Measurements from ENCODE around the gene ADH4.

Gene ADH4

GRCh38 chr4:99156992-99157391 is 12.9 kb upstream of the ADH4 start:
- Histone ChIP-seq H3K9me2 (replicated peaks; ENCODE audit: insufficient read depth, low read length) (no peaks in the 10 kb centered on the region), H3K27ac (ENCODE audit: low read depth, low read length) (no peak overlapping the region), H3K9ac (ENCODE audit: low read length) (no peak overlapping the region), H3K4me2 (ENCODE audit: low read depth, low read length, poor library complexity, severe bottlenecking) (no peak overlapping the region), H3K4me3 (ENCODE audit: insufficient read depth, low read length, poor library complexity, severe bottlenecking) (no peak overlapping the region), H3K79me2 (ENCODE audit: insufficient read depth, low read length) (no peaks in the 10 kb centered on the region), H4K20me1 (ENCODE audit: low read depth, low read length) (no peaks in the 10 kb centered on the region), H3K36me3 (ENCODE audit: low read length) (no peaks in the 10 kb centered on the region), H3K27me3 (ENCODE audit: low read length) (no peaks in the 10 kb centered on the region), H3F3A (ENCODE audit: insufficient read depth) (no peaks in the 10 kb centered on the region), H2AFZ (ENCODE audit: low read depth, low read length, severe bottlenecking) (no peak overlapping the region), H3K9me3 (ENCODE audit: insufficient read depth, low read length) (no peaks in the 10 kb centered on the region)
- TF ChIP-seq CTCF (IDR thresholded peaks at IDR 0.05; ENCODE audit: insufficient read depth, low read length, poor library complexity, severe bottlenecking) (no peak), EZH2phosphoT487 (conservative IDR thresholded peaks at IDR 0.05; ENCODE audit: low read length) (no peak)

- no peak overlapping the region for H2AFZ ChIP-seq (ENCODE audit: low read depth, low read length, severe bottlenecking)
- no peaks in the 10 kb centered on the region for H3F3A ChIP-seq (ENCODE audit: insufficient read depth)
- H3K36me3 ChIP-seq (ENCODE audit: low read length): no peaks in the 10 kb centered on the region
- H3K27me3 ChIP-seq (ENCODE audit: low read length): no peaks in the 10 kb centered on the region
- H3K79me2 ChIP-seq (ENCODE audit: insufficient read depth, low read length): no peaks in the 10 kb centered on the region
- H4K20me1 ChIP-seq (ENCODE audit: low read depth, low read length): no peaks in the 10 kb centered on the region
- H3K9me2 ChIP-seq (replicated peaks; ENCODE audit: insufficient read depth, low read length): no peaks in the 10 kb centered on the region
- H3K4me2 ChIP-seq (ENCODE audit: low read depth, low read length, poor library complexity, severe bottlenecking): no peak overlapping the region
- no peak overlapping the region for H3K4me3 ChIP-seq (ENCODE audit: insufficient read depth, low read length, poor library complexity, severe bottlenecking)
- H3K9me3 ChIP-seq (ENCODE audit: insufficient read depth, low read length): no peaks in the 10 kb centered on the region
- no peak overlapping the region for H3K9ac ChIP-seq (ENCODE audit: low read length)
- TF ChIP-seq EZH2phosphoT487 (conservative IDR thresholded peaks at IDR 0.05; ENCODE audit: low read length) (no peak), CTCF (IDR thresholded peaks at IDR 0.05; ENCODE audit: insufficient read depth, low read length, poor library complexity, severe bottlenecking) (no peak)
- H3K27ac ChIP-seq (ENCODE audit: low read depth, low read length): no peak overlapping the region
Measured at GRCh38 chr4:99154658-99155342, 10.7 kb upstream of the ADH4 start.

- no peak overlapping the region for H2AFZ ChIP-seq (ENCODE audit: low read depth, low read length, severe bottlenecking)
- H3K4me2 ChIP-seq (ENCODE audit: low read depth, low read length, poor library complexity, severe bottlenecking): no peak overlapping the region
Measured at GRCh38 chr4:99151995-99152394, 7.9 kb upstream of the ADH4 start.

More at GRCh38 chr4:99151995-99152394, 7.9 kb upstream of the ADH4 start:
- Histone ChIP-seq H3K79me2 (ENCODE audit: insufficient read depth, low read length) (no peaks in the 10 kb centered on the region), H3K27ac (ENCODE audit: low read depth, low read length) (no peak overlapping the region), H3K9me3 (ENCODE audit: insufficient read depth, low read length) (no peaks in the 10 kb centered on the region), H3K9me2 (replicated peaks; ENCODE audit: insufficient read depth, low read length) (no peaks in the 10 kb centered on the region), H3K36me3 (ENCODE audit: low read length) (no peaks in the 10 kb centered on the region), H3F3A (ENCODE audit: insufficient read depth) (no peaks in the 10 kb centered on the region), H3K4me3 (ENCODE audit: insufficient read depth, low read length, poor library complexity, severe bottlenecking) (no peak overlapping the region), H3K9ac (ENCODE audit: low read length) (no peak overlapping the region), H3K27me3 (ENCODE audit: low read length) (no peaks in the 10 kb centered on the region), H4K20me1 (ENCODE audit: low read depth, low read length) (no peaks in the 10 kb centered on the region)
- TF ChIP-seq EZH2phosphoT487 (conservative IDR thresholded peaks at IDR 0.05; ENCODE audit: low read length): no peak
- no peak for TF ChIP-seq CTCF (IDR thresholded peaks at IDR 0.05; ENCODE audit: insufficient read depth, low read length, poor library complexity, severe bottlenecking)
